Immature natural killer cell (primary cell): ENCODE measurements around the gene DCP1B. TPM values are rescaled to one million over a fixed set of nuclear protein-coding genes. Genes with fewer than 3 reads are reported as not detected.

ENCODE experiments used
- DNase-seq, 3 donors: peaks; one replicate each; pipeline ENCODE4 v3.0.0; 2022; ENCODE audit warnings: mixed read lengths in 1 of 3
- H3K27ac Mint-ChIP-seq, 6 donors: one replicate each; pipeline ENCODE4 v1.8.0; 2020; ENCODE audit warnings: mixed read lengths in 6 of 6, mild to moderate bottlenecking in 5 of 6, inconsistent platforms in 4 of 6, moderate library complexity in 3 of 6
- H3K27me3 Mint-ChIP-seq, 3 donors: one replicate each; pipeline ENCODE4 v1.8.0; 2020 to 2021; ENCODE audit warnings: low read depth in 3 of 3, mild to moderate bottlenecking in 3 of 3, mixed read lengths in 3 of 3, moderate library complexity in 3 of 3, inconsistent platforms in 1 of 3
- H3K36me3 Mint-ChIP-seq, 3 donors: one replicate each; pipeline ENCODE4 v1.8.0; 2020; ENCODE audit warnings: mixed read lengths in 3 of 3, inconsistent platforms in 2 of 3, mild to moderate bottlenecking in 2 of 3
- H3K4me1 Mint-ChIP-seq, 2 donors: one replicate each; pipeline ENCODE4 v1.8.0; 2020; ENCODE audit warnings: inconsistent platforms in 2 of 2, mild to moderate bottlenecking in 2 of 2, mixed read lengths in 2 of 2, moderate library complexity in 1 of 2
- H3K4me3 Mint-ChIP-seq, 5 donors: one replicate each; pipeline ENCODE4 v1.8.0; 2020; ENCODE audit warnings: mild to moderate bottlenecking in 5 of 5, mixed read lengths in 5 of 5, inconsistent platforms in 3 of 5, moderate library complexity in 3 of 5
- H3K9me3 Mint-ChIP-seq, 6 donors: one replicate each; pipeline ENCODE4 v1.8.0; 2020; ENCODE audit warnings: mild to moderate bottlenecking in 6 of 6, mixed read lengths in 6 of 6, inconsistent platforms in 4 of 6, moderate library complexity in 3 of 6
- polyA plus RNA-seq, 3 donors: library from polyadenylated mRNA; unstranded; fragments of 300-500 nt; fragmentation: Illumina TruSeq; gene quantifications; one replicate each; pipeline ENCODE4 v1.2.3, GENCODE V29; 2021

The DCP1B gene
- polyA plus RNA-seq, 3 donors from 2014 or later, result 3.5 to 14.0 (median 6.2) TPM

DNA sequence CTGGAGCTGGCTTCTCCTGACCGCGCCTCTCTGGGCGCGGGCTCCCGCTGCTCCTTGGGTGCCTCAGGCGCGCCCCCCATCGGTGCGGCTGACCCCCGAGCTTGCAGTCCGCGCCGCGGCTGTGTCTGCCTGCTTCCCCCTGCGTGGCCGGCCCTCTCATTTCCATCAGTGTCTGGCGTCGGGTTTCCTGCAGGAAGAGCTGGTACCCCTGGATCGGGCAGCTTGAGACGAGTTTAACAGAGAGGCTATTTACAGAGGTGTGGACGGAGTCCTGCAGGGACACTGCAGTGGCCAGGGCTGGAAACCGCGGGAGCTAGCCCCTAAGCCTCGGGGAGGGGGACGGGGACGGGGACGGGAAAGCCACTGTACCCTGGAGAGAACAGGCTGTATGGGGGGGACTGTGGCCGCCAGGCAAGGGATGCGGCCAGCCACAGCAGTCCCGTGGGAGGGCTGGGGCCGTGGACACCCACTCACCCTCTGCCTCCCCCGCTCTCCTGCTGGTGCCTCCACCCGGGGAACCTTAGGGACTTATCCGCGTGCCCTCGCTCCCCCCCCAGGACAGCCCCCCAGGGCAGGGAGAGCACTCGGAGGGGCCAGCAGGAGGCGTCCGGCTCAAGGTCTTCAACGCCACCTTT is 82.1 kb downstream of the DCP1B start:
- no peak overlapping the region for H3K27ac Mint-ChIP-seq
- H3K27me3 Mint-ChIP-seq, result peaks cover 3 to 11% (median 3%) of the 10 kb centered on the region in 3 donors
- DNase-seq, result peak in 1 of 3 donors; percentile 35
- peaks cover 0 to 9% of the 10 kb centered on the region in 2 donors for H3K4me1 Mint-ChIP-seq
- peak overlapping the region in 1 of 5 donors; percentile 30 for H3K4me3 Mint-ChIP-seq
- H3K9me3 Mint-ChIP-seq, result no peaks in the 10 kb centered on the region
- H3K36me3 Mint-ChIP-seq, result no peaks in the 10 kb centered on the region

DNA sequence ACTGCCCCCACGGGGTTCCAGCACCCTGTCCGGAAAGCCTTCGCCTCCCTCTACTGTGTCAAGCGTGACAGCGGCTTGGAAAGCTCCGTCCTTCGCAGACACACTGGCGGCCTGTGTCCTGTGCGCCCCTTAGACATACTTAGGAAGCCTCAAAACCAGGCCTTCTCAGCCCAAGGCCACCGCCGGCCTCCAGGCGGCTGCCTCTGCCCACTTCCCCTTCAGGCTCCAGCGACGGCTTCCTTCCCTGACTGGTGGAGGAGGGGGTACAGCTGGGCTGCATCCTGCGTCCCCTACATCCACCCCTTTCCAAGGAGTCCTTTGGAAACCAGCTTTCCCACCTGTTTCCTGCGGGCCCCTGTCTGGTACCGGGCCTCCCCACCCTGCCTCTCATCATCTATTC is 83.3 kb downstream of the DCP1B start:
- peak overlapping the region in 1 of 5 donors; percentile 73 for H3K4me3 Mint-ChIP-seq
- H3K27ac Mint-ChIP-seq, result peak overlapping the region in 1 of 6 donors; percentile 59
- H3K36me3 Mint-ChIP-seq, result no peaks in the 10 kb centered on the region
- DNase-seq, result no peak
- H3K9me3 Mint-ChIP-seq, result no peaks in the 10 kb centered on the region
- H3K4me1 Mint-ChIP-seq, result peaks cover 4 to 14% of the 10 kb centered on the region in 2 donors
- peaks cover 3 to 10% (median 6%) of the 10 kb centered on the region in 3 donors for H3K27me3 Mint-ChIP-seq

GRCh38 chr12:1920436-1920835 is 83.8 kb downstream of the DCP1B start:
- H3K27ac Mint-ChIP-seq, result no peak overlapping the region
- H3K36me3 Mint-ChIP-seq, result no peaks in the 10 kb centered on the region
- peaks cover 9 to 19% of the 10 kb centered on the region in 2 donors for H3K4me1 Mint-ChIP-seq
- no peak overlapping the region for H3K4me3 Mint-ChIP-seq
- DNase-seq, result no peak
- H3K27me3 Mint-ChIP-seq, result peaks cover 5 to 11% (median 6%) of the 10 kb centered on the region in 3 donors
- no peaks in the 10 kb centered on the region for H3K9me3 Mint-ChIP-seq

GRCh38 chr12:1919763-1920162 is 84.5 kb downstream of the DCP1B start:
- Mint-ChIP-seq H3K9me3 (no peaks in the 10 kb centered on the region), H3K4me1 (peaks cover 12 to 19% of the 10 kb centered on the region in 2 donors), H3K27ac (no peak overlapping the region), H3K27me3 (peaks cover 5 to 11% (median 6%) of the 10 kb centered on the region in 3 donors), H3K4me3 (no peak overlapping the region), H3K36me3 (no peaks in the 10 kb centered on the region)
- no peak for DNase-seq

GRCh38 chr12:1919284-1919683 is 85.0 kb downstream of the DCP1B start:
- Mint-ChIP-seq H3K4me1 (peaks cover 12 to 19% of the 10 kb centered on the region in 2 donors), H3K4me3 (no peak overlapping the region)
- no peak for DNase-seq

GRCh38 chr12:1918884-1919236 is 85.4 kb downstream of the DCP1B start:
- Mint-ChIP-seq H3K4me1 (peaks cover 12 to 19% of the 10 kb centered on the region in 2 donors), H3K9me3 (no peaks in the 10 kb centered on the region), H3K36me3 (no peaks in the 10 kb centered on the region), H3K27ac (peak overlapping the region in 1 of 6 donors; percentile 6), H3K27me3 (peaks cover 5 to 11% (median 6%) of the 10 kb centered on the region in 3 donors), H3K4me3 (no peak overlapping the region)
- no peak for DNase-seq

More at GRCh38 chr12:1919284-1919683, 85.0 kb downstream of the DCP1B start:
- H3K27ac Mint-ChIP-seq, result peak overlapping the region in 1 of 6 donors; percentile 6
- H3K36me3 Mint-ChIP-seq, result no peaks in the 10 kb centered on the region
- no peaks in the 10 kb centered on the region for H3K9me3 Mint-ChIP-seq
- peaks cover 5 to 11% (median 6%) of the 10 kb centered on the region in 3 donors for H3K27me3 Mint-ChIP-seq

DNA sequence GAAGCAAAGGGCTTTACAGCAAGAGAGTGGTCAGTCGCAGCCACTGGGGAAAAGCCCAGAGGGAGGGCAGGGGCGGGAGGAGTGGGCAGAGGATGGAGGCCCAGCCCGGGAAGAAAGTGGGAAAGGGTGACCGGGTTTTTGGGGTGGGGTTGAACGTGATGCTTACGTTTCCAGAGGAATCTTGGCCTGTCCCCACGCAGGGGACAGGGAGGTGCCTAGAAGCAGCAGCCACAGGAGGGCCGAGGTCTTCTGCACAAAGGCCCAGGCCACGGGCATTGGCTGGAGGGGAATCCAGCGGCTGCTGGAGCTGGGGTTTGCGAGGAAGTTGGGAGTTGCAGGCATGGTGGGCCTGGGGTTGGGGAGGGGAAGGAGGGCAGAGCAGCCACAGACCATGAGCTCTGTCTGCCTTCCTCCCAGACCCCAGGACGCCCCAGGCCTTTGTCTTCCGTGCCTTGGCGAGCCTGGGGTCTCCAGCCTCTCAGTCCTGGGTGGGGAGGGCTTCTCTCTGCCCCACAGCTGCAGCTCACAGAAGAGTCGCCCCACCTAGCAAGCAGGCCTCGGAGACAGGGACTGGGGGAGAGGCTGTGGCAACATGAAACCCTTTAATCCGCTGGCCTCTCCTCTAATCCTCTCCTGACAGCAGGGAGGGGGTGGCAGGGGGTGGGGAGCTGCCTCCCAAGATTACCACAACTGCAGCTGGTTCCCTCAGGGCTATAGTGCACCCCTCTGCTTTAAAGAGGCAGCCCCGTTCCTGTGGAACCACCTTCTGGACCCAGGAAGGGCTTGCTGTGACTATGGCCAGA is 86.0 kb downstream of the DCP1B start, which contains the start of gene CACNA2D4:
CACNA2D4 (minus strand) TSS at position 572 of the 803 bp plus-strand sequence; CDS start at position 393, 179 bp downstream.
- Mint-ChIP-seq H3K36me3 (no peaks in the 10 kb centered on the region), H3K27me3 (peaks cover 3 to 10% (median 5%) of the 10 kb centered on the region in 3 donors), H3K4me3 (peak within 1 kb of the TSS in 2 of 5 donors; percentile 38 to 63), H3K4me1 (peaks cover 12 to 19% of the 10 kb centered on the region in 2 donors), H3K9me3 (no peaks in the 10 kb centered on the region), H3K27ac (peak within 1 kb of the TSS in 1 of 6 donors; percentile 6)
- DNase-seq, result no peak

DNA sequence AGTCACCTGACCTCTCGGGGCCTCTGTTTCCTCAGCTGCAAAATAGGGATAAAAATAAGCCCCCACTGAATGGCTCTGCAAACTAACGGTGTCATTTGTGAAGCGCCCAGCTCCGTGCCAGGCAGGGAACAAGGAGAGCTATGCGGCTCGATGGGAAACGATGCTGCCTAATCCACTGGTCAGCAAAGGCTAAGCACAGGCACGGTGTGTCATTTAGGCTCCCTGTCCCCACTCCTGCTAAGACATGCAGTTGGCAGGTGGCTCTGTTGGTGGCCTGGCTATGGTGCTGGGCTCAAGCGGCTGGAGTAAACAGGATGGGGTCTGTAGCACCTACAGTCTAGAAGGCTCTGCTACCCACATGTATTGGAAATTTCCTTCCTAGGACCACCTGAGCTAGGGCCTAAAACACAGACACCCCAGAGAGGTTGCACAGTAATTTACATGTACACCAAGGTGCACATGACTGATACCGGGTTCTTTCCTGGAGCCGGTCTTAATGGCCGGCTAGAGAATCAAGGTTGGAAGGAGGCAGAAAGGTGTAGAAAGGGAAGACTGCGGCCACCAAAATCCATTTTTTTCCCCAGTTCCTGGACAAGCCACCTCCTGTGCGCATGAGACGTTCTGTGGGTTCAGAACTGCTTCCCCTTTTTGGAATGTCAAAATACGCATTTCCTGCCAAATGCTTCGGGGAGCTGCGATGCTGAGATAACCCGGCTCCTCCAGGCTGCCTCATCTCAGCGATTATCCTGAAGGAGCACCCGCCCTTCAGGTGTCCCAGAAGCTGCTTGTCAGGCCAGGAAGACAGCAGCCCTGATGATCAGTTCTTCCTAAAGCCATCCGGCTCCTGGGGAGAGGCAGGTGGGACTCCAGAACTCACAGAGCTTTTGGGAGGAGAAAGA is 86.8 kb downstream of the DCP1B start:
- Mint-ChIP-seq H3K9me3 (no peaks in the 10 kb centered on the region), H3K27me3 (peaks cover 3 to 10% (median 5%) of the 10 kb centered on the region in 3 donors), H3K4me3 (peak overlapping the region in 2 of 5 donors; percentile 38 to 63), H3K4me1 (peaks cover 12 to 19% of the 10 kb centered on the region in 2 donors), H3K27ac (no peak overlapping the region), H3K36me3 (no peaks in the 10 kb centered on the region)
- DNase-seq, result no peak

DNA sequence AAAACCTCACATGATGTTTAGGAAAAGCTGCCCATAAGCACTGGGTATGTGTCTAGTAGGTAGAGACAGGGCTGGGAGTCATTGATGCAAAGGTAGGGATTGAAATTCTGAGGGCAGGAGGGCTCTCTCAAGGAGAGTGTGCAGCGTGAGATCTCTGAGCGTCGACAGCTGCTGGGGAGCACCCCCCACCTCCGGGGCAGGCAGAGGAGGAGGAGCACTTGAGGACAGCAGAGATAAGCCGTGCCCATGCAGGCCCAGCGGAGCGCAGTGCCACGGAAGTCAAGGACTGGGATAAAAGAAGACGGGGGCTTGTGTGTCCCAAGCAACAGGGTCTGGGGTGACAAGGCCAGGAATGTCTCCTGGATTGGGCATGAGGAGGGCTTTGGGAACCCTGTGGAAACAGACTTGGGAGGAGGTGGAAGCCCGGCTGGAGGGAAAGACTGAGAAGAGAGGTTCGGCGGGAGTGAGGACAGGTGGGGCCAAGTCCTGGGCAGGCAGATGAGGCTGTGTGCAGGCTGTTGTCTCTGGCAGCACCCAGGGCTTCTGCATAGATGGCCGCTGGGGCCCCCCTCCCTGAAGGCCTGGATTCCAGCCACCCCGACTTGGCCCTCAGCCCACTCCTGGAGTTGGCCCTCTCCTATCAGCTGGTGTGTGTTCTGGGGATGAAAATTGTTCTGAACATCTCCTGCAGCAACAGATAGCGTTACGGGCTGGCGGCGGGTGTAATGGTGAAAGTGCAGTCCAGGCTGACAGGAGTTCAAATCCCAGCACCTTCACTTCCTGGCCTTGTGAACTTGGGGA is 87.7 kb downstream of the DCP1B start:
- no peaks in the 10 kb centered on the region for H3K36me3 Mint-ChIP-seq
- H3K4me3 Mint-ChIP-seq, result peak overlapping the region in 1 of 5 donors; percentile 50
- H3K27me3 Mint-ChIP-seq, result peaks cover 3 to 10% (median 5%) of the 10 kb centered on the region in 3 donors
- no peak for DNase-seq
- H3K27ac Mint-ChIP-seq, result peak overlapping the region in 1 of 6 donors; percentile 40
- peaks cover 12 to 19% of the 10 kb centered on the region in 2 donors for H3K4me1 Mint-ChIP-seq
- no peaks in the 10 kb centered on the region for H3K9me3 Mint-ChIP-seq

DNA sequence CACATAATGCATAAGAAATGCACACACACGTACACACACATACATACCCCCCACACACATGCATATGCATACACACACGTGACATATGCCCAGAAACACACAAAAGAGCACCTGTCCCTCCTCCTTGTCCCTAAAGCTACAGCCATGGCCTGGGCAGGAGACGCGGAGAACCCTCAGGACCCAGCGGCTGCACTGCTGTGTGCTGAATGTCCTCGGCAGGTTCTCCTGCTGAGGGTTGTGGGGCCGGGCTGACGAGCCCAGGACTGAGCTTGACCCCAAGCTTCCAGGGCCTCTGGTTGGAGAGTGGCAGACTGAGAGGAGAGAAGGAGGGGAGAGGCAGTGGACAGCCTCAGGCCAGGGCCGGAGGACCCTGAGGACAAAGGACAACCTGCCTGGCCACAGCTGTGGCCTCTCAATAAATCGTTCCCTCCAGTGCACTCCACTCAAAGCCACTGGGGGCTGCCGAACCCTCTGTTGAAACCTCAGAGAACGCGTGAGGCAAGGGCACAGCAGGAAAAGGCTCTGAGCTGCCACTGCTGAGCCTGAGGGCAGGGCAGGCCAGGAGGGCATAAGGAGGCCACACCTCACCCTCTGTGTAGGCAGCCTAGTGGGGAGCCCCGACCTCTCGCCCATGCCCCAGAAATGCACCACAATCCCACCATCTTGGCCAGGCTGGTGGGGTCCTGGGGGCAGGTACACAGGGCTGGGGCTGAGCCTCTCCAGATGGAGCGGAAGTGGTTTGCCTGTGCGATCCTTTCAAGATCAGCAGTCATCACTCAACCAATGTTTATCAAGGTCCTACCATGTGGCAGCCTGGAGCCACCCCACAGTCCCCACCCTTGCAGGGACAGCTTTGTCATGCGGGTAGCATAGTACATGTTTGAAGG is 88.9 kb downstream of the DCP1B start:
- DNase-seq, result peak; percentile 5 to 38 (median 20)
- Mint-ChIP-seq H3K9me3 (no peaks in the 10 kb centered on the region), H3K27ac (peak overlapping the region in 3 of 6 donors; percentile 6 to 17 (median 13)), H3K4me3 (peak overlapping the region in 2 of 5 donors; percentile 41 to 50), H3K4me1 (peaks cover 11 to 12% of the 10 kb centered on the region in 2 donors), H3K36me3 (no peaks in the 10 kb centered on the region), H3K27me3 (peaks cover 3 to 6% (median 3%) of the 10 kb centered on the region in 3 donors)

- DNase-seq, result no peak
- Mint-ChIP-seq H3K27me3 (peaks cover 3 to 6% (median 6%) of the 10 kb centered on the region in 3 donors), H3K4me3 (no peak overlapping the region), H3K4me1 (peaks cover 11 to 12% of the 10 kb centered on the region in 2 donors), H3K36me3 (no peaks in the 10 kb centered on the region), H3K27ac (peak overlapping the region in 2 of 6 donors; percentile 13 to 18), H3K9me3 (no peaks in the 10 kb centered on the region)
Measured at GRCh38 chr12:1914114-1914911, 89.9 kb downstream of the DCP1B start.
